GM21423 (cell line): ENCODE measurements around the gene RTCB.

Source experiments
- ATAC-seq: cut with Tn5 transposase; IDR thresholded peaks from one replicate; pipeline ENCODE4 v1.9.1; 2021; ENCODE audit warnings: mild to moderate bottlenecking, moderate library complexity; ENCODE audit not compliant: unreplicated experiment

Gene RTCB

DNA sequence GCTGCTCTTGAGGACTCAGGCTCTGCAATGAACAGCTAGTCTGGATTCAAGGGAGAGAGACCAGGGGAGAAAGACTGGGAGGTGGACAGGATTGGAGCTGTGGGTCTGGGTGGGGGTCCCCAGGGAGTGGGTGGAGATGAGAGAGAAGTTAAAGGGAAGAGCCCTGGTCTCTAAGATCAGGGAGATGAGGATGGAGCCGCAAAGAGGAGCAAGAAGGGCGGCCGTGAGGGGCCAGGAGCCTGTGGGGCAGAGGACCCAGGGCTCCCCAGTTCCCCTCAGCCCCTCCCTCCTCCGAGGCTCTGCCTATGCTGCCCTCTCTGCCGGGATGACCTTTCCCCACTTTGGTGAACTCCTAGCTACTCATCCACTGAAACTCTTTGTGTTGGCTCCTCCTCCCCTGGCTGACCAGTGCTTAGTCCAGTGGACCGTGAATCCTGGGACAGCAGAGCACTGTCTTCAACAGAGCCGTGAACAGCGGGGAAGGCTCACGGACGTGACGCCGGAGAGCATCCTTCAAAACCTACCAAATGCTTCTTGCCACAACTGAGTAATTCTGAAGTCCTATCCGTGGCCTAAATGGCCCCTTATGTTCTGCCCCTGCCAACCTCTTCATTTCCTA lies 70.8 kb downstream of the RTCB start:
- ATAC-seq = no peak

DNA sequence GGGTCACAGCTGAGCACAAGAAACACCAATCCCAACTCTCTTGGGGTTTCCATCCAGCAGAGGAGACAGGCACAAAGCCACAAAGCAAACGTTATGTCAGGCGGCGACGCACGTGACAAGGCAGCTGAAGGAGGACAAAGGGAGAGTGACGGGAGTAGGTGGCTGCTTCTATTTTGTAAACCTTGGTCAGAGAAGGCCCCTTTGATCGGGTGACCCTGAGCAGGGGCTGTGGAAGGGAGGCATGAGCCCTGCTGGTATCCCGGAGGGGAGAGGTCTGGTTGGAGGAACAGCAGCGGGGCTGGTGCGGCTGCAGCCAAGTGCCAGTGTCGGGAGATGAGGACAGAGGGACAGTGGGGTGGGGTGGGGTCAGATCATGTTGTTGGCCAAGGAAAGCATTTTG lies 71.6 kb downstream of the RTCB start:
- no peak for ATAC-seq

DNA sequence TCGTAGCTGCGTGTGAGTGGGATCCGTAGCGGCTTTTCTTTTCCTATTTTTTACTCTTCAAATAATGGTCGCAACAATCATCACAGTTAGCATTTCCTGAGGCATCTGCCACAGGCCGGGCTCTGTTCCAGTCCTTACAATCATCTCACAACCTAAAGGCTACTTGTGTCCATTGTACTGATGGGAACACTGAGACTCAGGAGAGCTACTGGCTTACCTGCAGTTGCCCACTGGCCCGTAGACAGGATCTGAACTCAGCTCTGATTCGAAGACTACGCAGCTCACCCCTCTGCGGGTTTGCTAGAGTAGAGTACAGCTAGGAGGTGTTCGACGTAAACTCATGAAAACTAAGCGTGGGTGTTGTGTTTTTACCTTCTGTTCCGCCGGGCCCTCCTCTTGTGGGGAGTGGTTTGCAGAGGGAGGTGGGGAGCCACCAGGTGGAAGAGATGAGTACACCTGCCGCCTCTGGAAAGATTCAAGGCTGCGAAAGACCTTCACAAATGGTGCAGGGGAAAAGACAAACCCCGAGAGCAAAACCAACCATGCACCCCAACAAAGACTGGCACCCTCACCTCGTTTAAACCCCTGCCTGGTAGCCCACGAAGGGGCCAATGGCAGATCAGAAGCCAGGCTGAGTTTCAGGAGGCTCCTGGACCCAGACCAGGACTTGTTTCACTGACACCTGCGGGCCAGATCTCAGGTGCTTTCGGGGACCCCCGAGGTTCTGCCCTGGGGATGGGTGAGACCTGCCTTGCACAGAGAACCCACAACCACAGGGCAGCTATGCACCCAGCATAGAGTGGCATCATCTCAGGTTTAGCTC lies 72.6 kb downstream of the RTCB start:
- no peak for ATAC-seq

DNA sequence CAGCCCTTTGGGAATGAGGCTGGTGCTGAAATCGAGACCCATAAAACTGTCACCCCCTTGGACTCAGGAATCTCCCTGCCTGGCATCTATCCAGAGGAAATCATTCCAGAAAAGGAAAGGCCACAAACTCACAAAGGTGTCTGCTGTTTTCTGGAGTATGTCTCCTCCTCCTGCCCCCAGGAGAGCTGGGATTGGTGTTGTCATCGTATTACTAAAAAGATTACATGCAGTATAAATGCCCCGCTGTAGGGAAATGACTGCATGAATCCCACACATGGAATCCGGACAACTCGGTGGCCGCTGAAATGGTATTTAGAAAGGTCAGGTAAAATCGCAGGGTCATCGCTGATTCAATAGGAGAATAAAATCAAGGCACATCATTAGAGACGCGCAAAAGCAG lies 73.3 kb downstream of the RTCB start:
- ATAC-seq = no peak
